Measurements from ENCODE around the gene P2RX4.

DNA sequence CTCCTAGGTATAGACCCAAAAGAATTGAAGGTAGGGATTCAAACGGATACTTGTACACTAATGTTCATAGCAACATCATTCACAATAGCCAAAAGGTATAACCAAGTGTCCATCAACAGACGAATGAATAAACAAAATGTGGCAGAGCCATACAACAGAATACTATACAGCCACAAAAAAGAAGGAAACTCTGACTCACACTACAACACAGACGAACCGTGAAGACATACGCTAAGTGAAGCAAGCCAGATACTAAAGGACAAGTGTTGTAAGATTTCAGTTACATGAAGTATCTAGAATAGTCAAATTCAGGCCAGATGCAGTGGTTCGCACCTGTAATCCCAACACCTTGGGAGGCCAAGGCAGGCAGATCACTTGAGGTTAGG, 67.4 kb downstream of the P2RX4 start:
- TF ChIP-seq YY1 (IDR thresholded peaks at IDR 0.05; ENCODE audit: insufficient read depth, insufficient read length) (no peak), ZNF274 (IDR thresholded peaks at IDR 0.05; ENCODE audit: low read depth, low read length) (no peak), SUZ12 (IDR thresholded peaks at IDR 0.05; ENCODE audit: extremely low read depth, insufficient read depth, insufficient read length) (no peak)
